ENCODE measurements around the gene PPM1B.
"Not testable (repeated sequence)": the region's sequence is repeated elsewhere in the genome, so short reads cannot be mapped to it uniquely, and the experiment has no call there.

Gene PPM1B

DNA sequence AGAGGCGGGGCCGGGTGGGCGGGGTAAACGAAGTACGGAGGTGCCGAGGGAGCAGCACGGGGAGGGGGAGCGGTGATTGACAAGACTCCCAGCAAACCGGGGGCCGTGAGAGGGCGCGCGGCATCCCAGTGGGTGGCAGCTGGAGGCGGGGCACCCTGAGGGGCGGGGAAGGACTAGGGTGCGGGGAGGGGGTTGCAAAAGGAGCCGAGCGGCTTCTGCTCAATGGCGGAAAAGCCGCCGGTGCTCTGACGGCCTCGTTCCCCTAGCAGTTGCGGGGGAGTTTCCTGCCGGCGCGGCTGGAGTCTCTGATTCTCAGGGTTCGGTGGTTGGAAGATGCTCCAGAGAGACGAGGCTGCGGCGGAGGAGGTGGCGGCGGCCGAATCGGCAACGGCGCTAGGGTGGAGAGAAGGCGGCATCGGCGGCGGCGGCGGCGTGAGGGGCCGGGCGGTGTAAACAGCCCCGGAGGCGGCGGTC is at the start of gene PPM1B:
Gene PPM1B (plus strand): TSS at position 195 of the 474 bp plus-strand sequence. CDS start 32,325 bp downstream, outside the sequence.
- DNase-seq, result peak; percentile 99

DNA sequence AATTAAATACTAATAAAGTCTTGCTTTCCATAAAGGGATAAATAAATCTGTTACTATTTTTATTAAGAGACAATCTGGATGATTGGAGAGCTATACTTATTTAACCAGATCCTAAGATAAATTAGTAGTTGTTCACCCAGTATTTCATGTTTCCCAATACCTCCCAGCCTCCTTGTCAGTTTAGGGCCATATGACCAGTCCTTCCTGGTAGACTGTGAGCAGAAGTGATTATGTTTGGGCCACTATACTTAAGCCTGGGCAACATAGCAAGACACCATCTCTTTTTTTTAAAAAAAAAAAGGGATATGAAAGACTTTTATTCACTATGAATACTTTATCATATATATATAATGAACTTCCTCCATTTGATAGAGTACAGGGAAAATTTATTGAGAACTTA is 48.8 kb upstream of the PPM1B start:
- DNase-seq, result no peak

DNA sequence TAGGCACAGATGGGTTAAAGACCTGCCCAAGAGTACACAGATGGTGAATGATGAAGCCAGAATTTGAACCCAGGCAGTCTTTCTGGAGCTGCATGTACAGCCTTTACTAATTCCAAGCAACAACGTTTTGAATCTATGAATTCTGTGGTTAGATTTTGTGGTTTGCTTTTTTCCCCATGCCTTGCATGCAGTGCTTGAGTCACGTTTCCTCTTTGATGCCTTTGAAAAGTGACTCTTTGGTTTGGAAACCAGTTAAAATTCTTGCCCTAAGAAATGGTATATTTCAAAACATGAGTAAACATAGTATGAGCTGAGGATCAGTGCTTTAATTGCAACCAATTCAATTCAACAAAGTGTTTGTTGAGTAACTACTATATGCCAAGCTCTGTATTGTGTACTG is 48.2 kb upstream of the PPM1B start:
- DNase-seq, result no peak

DNA sequence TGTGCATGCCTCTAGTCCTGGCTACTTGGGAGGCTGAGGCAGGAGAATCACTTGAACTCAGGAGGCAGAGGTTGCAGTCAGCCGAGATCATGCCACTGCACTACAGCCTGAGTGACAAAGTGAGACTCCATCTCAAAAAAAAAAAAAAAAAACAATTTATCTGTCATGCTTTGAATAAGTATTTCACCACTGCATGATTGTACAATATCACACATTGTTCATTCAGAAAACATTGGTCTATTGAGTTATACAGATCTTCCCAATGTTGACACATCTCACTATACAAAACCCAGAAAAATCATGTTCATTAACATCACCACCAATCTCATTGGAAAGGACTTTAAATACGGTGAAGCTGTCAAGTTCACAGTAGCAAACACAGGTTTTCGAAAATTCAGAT is 46.8 kb upstream of the PPM1B start:
- DNase-seq, result no peak

DNA sequence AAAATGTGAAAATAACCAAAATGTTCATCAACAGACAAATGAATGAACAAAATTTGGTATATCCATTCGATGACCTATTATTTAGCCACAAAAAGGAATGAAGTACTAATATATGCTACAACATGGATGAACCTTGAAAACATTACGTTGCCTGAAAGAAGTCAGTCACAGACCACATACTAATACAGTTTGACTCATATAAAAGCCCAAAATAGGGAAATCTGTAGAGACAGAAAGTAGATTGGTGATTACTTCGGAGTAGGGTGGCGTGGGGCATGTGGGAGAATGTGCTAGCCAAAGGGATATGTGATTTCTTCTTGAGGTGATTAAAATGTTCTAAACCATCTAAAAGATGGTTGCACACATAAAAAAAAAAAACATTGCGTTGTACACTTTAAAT is 44.2 kb upstream of the PPM1B start:
- no peak for DNase-seq

DNA sequence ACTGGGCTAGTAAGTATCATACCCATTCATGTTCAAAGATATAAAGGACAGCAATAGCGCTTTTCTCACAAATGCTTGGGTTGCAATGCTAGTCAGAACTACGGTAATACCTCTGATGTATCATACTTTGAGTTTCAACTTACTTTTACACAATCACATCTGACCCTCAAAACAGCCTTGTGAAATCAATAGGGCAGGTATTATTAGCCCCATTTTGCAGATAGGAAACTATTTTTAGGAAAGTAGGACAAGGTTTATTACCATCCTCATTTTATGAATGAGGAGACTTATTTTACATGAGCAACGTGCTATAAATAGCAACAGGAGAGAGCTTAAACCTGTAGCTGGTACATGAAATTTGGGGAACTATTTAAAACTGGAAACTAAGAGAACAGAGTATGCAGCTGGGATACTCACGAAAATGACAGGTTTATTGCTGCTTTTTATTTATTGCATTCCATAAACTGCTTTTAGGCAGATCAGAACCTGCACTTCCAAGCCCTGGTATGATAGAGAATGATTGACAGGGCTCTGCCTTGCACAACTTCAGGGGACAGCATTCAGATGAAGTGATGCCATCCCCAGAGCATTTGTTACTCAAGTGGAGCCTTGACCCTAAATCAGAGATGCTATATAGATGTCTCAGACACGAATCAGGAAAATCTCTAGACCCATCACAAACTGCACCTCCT is 42.4 kb upstream of the PPM1B start:
- DNase-seq, result no peak

DNA sequence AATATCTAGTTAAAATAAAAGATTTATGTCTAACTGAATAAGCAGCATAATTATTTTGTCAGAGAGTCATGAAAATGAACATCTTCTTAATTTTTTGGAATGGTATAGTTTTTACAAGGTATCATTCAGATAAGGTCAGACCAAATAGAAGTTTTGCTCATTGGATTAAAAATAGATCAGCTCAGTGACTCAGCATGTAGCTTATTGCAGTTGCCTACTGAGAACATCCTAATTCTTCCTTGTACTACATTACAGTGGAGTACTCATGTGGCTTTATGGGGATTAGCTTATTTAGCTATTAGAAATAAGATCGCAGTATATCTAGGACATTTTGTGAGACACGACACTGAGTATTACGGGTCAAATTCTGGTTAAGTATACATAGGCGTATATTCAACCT is 38.2 kb upstream of the PPM1B start:
- DNase-seq, result no peak

DNA sequence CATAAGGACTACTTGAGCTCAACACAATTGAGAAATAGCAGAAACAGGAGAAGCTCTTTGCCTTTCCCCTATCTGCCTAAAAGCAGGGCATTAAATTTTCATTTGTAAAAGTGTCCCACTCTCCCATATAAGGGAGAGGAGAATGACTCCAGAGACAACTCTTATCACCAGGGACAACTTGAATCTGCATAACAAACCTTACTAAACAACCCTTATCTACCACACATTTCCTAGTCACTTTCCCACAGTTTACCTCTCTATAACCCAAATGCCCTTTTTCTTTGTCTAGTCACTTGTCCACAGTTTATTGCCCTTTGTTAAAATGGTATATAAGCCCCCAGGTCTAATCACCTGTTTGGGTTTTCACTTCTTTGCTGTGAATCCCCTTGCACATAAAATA is 37.5 kb upstream of the PPM1B start:
- no peak for DNase-seq

DNA sequence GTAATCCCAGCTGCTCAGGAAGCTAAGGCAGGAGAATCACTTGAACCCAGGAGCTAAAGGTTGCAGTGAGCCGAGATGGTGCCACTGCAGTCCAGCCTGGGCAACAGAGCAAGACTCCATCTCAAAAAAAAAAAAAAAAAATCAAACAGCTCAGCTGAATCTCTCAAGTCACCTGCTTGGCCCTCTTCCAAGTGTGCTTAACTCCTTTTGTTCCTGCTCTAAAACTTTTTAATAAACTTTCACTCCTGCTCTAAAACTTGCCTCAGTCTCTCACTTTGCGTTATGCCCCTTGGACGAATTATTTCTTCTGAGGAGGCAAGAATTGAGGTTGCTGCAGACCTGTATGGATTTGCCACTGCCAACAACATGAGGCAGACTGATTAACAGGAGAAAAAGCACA is 35.1 kb upstream of the PPM1B start:
- DNase-seq, result not testable (repeated sequence)

DNA sequence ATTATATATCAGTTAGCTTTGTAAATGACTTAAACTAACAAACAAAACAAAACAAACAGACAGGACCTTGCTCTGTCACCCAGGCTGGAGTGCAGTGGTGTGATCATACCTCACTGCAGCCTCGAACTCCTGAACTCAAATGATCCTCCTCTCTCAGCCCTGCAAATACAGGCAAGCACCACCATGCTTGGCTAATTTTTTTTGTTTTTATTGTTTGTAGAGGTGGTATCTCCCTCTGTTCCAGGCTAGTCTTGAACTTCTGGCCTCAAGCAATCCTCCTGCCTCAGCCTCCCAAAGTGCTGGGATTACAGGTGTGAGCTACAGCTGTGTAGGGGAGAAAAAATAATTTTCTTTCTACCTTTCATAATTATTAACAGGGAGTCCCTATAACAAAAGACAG is 33.8 kb upstream of the PPM1B start:
- no peak for DNase-seq

DNA sequence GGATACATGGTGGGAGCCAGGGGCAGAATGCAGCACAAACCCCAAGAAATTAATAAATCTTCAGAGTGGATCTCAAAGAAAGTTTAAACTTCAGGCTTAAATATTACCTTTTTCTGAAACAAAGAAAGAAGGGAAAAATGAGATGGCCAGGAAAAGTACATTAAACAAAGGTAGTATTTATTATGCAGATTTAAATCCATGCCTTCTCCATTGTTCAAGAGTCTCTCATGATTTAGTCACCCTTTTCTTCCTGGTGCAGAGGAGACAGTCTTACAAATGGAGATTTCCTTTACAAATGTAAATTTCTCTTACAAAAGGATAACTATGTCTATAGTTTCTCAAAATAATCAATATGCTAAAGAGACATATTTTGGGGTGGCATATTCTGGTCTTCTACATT is 33.4 kb upstream of the PPM1B start:
- no peak for DNase-seq

DNA sequence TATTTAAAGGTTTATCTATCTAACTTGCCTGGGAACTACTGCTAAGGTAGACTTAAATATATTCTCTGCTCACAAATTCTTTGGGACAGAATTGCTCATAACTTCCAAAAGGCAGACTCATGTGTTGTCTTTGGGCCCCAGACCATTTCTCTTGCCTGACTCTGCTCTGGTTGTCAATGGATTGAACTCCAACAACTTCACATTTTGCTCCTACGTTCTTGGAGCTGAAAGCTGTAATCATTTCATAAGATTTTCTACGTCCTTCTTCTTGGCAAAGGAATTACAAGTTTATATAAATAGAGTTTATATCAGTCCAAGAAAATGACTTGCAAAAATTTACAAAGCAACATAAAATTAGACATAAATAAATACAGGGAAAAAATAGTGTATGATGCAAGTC is 32.9 kb upstream of the PPM1B start:
- no peak for DNase-seq

DNA sequence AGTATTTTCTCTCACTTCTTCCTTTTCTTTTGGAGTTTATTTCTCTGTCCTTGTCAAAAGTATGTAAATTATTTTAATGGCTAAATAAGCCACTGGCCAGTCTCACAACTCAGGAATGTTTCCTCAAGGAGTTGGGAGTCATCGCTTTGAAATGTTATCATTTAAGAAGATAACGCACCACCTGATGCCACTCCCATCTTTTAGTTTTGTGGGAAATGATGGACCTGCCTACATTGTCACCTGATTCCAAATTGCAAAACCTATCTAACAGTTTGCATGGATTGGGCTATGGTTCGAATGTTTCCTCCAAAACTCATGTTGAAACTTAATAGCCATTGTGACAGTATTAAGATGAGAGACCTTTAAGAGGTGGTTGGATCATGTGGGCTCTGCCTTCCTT is 32.4 kb upstream of the PPM1B start:
- no peak for DNase-seq

DNA sequence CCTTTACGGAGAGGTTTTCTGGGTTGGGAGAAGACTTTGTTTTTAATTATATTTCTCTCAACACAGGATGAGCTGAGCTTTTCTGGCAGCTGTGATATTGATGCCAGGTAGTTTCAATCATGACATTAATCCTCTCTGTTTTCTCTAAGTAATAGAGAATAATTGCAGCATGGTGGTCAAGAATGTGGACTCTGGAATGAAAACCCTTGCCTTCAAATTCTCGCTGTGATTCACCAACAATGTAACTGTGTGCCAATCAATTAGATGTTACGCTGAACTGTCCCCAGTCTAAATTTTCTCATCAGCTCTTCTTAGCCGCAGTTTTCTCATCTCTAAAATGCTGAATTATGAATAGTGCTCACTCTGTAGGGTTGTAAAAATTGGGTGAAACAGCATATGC is 31.6 kb upstream of the PPM1B start:
- no peak for DNase-seq

DNA sequence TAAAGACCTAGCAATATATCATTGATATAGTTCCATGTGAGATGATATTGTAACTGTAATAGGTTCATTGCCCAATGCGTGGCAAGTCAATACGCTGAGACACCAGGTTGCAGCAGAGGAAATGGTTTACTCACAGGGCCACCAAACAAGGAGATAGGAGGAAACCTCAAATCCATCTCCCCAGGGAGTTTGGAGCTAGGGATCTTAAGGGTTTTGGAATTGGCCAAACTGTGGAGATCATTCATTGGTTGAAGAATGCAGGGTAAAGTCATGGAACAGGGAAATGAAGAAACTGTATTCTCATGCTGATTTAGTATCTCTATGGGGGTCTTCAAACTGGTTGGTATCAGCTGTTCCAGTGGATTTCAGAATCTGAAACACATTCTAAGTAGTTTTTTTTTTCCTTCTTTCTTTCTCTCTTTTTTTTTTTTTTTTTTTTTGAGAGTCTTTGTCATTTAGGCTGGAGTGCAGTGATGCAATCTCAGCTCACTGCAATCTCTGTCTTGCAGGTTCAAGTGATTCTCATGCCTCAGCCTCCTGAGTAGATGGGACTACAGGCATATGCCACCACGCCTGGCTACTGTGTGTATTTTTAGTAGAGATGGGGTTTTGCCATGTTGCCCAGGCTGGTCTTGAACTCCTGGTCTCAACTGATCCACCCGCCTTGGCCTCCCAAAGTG is 30.7 kb upstream of the PPM1B start:
- no peak for DNase-seq

DNA sequence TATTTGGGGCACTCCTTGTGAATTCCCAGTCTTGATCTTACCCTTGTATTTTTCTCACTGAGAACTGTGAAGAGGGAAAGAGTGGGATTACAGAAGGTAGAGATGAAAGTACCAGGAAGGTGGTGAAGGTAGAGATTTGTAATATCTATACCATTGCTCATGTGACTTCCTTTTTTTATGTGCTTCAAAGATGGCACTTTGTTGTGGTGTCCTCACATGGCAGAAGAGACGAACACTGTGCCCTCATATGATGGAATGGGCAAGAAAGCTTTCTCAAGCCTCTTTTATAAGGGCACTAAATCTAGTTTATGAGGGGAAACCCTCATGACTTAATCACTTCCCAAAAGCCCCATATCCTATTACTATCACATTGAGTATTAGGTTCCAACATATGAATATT is 28.9 kb upstream of the PPM1B start:
- no peak for DNase-seq

DNA sequence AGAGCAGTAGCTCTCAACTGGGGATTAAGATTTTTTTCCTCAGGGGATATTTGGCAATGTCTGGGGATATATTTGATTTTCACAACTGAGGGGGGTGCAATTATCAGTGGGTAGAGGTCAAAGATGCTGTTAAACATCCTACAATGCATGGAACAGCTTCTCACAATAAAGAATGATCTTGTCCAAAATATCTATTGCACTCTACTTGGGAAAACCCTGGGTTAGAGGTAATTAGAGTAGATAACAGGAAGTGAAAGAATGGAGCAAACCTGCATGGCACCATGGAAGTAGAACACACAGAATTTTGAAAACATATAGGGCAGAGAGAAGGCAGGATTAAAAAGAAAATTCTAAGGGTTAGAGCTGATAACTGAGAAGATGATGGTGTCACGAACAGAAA is 26.4 kb upstream of the PPM1B start:
- DNase-seq, result no peak

DNA sequence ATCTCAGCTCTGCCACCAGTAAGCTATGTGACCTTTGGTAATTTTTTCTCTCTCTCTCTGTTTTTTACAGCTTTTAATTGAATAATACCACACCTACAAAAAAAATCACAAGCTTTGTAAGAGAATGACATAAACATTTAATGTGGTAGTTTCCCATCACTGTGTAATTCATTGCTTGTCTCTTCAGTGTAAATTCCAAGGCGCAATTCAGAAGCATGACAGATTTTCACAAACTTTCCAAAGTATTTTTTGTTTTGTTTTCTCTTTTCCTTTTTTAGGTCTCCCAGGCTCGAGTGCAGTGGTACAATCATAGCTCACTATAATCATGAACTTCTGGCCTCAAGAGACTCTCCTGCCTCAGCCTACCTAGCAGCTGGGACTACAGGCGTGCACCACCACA is 25.0 kb upstream of the PPM1B start:
- DNase-seq, result no peak

DNA sequence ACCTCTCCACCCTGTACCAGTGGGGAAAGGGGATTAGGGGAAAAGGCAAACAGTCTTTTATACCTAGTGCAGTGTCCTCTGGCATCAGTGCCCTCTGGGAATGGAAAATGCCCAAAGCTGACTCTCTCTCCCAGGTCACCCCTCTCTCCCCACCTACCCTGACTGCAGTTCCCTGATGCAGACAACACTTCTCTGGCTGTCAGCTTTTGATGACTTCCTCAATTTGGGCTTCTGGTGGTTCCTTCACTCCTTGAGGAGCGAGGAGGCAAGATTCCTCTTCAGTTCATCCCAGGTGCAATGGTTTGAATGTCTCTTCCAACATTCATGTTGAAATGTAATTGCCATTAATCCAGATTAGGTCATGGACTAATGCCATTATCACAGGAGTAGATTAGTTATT is 19.7 kb upstream of the PPM1B start:
- no peak for DNase-seq

DNA sequence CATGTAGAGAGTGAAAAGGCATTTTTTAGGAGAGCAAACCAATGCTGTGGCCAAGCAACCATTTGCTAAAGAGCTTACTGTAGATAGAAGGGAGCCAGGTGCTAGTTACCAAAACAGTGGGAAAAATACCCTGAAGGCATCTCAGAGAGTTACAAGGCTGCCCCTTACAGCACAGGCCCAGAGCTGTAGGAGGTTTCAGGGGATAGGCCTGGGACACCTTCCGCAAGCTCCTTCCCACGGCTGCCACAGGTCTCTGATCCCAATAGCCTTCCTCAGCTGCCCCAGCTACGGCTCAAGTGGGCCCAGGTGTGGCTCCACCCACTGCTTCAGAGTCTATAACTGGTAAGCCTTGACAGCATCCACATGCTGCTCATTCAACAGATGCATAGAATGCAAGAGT is 18.2 kb upstream of the PPM1B start:
- DNase-seq, result no peak

DNA sequence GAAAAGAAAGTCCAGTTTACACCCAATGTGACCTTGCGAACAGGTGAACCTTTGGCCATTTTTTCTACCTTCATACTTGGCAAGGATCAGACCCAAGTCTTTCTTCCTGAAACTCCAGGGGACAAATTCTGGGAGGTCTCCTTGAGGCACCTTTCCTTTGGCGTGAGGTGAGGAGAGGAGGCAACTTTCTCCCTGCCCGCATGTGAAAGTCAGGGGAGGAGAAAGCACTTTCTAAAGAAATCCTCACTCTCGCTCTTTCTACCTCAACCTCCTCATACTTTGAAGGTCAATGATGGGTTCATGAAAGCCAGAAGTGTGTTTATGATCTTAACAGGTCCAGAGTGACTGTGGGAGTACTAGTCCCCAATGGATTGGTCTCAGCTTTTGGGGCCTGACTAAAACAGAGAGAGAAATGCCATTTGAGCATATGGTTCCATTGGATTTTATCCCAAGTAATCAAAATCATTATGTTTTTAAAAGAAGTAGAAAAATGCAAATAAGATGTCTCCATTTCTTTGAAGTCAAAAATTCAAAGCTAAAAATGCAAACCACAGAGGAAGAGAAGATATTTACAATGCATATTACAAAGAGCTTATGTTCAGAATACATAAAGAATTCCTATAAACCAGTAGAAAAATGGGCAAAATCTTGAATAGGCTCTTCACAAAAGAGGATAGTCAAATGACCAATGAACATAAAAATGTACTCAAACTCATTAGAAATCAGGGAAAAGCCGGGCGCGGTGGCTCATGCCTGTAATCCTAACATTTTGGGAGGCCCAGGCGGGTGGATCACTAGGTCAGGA is 15.6 kb upstream of the PPM1B start:
- no peak for DNase-seq

DNA sequence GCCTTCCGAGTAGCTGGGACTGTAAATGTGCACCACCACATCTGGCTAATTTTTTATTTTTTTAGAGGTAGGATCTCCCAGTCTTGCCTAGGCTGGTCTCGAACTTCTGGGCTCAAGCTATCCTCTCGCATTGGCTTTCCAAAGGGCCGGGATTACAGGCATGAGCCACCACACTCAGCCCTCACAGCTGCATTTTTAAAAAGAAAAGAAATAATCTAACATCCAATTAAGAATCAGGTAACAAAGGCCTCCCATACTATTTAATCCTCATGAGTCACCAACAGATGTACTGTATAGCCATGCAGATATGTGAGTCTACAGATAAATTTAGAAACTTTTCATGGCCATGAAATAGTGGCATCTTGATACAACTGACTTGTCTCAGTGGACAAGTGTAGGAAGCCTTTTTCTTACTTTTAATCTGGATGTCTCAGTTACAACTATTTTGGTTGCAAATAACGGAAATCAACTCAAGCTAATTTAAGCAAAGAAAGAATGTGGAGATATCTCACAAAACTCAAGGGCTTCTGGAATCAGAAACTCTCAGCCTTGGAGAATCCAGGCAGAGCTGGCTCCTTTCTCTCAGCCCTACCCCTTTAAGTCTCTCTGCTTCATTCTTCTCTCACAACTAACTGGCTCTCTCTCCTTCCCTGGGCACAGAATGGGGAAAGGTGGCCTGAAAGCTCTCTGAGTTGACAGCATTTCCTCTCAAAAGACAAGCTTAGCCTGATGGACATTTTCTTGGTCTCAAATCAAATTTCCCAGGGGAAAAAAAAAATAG is 12.8 kb upstream of the PPM1B start:
- DNase-seq, result no peak

DNA sequence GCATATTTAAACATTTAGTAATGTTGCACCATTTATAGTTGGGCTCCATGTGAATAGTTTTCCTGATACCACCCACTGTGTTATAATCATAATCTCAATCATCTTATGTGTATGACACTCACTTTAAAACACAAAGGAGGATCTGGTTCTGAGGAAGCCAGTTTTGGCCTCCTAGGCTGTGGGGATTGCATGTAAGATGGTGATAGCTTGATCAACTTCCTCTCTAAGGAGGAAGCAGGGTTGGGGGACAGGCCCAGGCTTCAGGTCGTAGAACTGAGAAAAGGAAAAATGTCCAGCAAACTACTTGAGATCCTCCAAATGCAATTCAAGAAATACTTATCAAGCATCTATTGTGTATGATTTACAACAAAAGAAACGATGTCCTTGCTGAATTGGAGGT is 4.9 kb upstream of the PPM1B start:
- no peak for DNase-seq
